ENCODE results near the gene USP36.

USP36 gene

GRCh38 chr17:78812855-78813254, 27.8 kb downstream of the USP36 start:
- no peak for DNase-seq (ENCODE audit: low read depth)

- DNase-seq (ENCODE audit: low read depth): no peak
Observed at GRCh38 chr17:78808163-78808562, 32.5 kb downstream of the USP36 start.

- no peak for DNase-seq (ENCODE audit: low read depth)
Observed at GRCh38 chr17:78806451-78806850, 34.2 kb downstream of the USP36 start.

DNA sequence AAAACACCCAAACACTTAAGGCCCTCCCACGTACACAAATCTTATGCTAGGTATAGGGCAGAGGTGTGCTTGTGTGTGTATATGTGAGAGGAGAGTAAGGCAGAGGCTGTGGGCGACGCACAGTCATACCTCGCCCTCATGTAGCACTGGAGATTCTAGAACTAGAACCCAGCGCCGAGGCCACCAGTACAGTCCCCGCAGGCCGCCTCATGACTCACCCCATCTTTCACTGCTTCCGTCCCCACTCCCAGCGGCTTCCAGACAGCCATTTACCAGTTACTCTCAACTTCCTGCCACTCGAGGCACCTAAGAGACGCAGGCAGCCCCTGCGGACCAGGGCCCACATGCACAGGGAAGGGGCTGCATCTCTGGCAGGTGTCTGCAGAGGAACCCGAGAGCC, 35.3 kb downstream of the USP36 start:
- DNase-seq (ENCODE audit: low read depth): peak; percentile 50

- DNase-seq (ENCODE audit: low read depth): no peak
Observed at GRCh38 chr17:78804777-78805176, 35.8 kb downstream of the USP36 start.

- no peak for DNase-seq (ENCODE audit: low read depth)
Observed at GRCh38 chr17:78803186-78803845, 37.3 kb downstream of the USP36 start.

- no peak for DNase-seq (ENCODE audit: low read depth)
Observed at GRCh38 chr17:78802459-78802858, 38.2 kb downstream of the USP36 start.

DNA sequence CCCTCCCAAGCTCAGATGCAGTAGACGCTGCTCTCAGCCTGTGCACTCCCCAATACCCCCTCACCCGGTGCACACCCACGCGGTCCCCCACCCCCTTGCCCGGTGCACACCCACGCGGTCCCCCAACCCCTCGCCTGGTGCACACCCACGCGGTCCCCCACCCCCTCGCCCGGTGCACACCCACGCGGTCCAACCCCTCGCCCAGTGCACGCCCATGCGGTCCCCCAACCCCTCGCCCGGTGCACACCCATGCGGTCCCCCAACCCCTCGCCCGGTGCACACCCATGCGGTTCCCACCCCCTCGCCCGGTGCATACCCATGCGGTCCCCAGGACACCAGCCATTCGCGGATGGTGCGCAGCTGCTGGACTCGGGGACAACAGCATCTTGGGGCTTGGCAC, 38.6 kb downstream of the USP36 start:
- DNase-seq (ENCODE audit: low read depth): no peak

- no peak for DNase-seq (ENCODE audit: low read depth)
Observed at GRCh38 chr17:78800132-78800931, 40.3 kb downstream of the USP36 start.

DNA sequence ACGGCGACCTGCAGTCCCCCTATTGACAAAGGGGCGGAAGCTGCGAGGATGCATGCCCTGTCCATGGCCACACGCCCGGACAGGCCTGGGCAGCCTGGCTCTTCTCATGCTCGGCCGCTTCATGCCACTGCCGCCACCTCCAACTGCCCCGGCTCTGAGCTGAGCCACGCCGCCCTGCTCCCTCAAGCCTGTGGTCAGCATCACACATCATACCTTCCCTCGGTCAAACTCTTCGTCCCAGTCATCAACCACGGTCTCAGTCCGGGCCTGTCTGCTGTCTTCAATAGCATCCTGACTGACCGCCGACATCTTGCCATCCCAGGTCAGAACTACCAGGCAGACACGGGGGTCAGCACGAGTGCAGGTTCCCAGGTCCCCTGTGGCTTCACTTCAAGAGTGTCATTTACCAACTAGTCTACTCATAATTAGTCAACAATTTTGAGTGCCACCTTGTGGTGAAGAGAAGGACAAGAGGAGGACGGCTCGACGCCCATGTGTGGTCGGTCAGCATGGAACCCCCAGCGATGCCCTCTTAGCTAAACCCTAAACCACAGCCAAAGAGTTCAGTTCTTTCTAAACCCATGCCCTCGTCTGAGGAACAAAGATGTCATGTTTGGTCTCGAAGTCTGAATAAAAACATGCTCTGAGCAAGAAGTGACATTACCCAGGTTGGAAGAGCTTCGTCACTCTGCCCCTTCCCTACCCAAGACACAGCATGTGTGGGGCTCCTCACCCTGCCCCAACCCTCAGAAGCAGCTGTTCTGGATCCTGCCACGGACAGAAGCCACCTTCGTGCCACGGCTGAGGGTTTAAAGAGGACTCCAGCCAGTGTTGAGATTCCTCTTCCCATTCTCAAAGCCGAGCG, 41.7 kb downstream of the USP36 start:
- DNase-seq (ENCODE audit: low read depth): no peak

GRCh38 chr17:78797691-78798585, 42.7 kb downstream of the USP36 start:
- no peak for DNase-seq (ENCODE audit: low read depth)

- DNase-seq (ENCODE audit: low read depth): no peak
Observed at GRCh38 chr17:78797213-78797612, 43.4 kb downstream of the USP36 start.

GRCh38 chr17:78796517-78796900, 44.1 kb downstream of the USP36 start:
- DNase-seq (ENCODE audit: low read depth): no peak

DNA sequence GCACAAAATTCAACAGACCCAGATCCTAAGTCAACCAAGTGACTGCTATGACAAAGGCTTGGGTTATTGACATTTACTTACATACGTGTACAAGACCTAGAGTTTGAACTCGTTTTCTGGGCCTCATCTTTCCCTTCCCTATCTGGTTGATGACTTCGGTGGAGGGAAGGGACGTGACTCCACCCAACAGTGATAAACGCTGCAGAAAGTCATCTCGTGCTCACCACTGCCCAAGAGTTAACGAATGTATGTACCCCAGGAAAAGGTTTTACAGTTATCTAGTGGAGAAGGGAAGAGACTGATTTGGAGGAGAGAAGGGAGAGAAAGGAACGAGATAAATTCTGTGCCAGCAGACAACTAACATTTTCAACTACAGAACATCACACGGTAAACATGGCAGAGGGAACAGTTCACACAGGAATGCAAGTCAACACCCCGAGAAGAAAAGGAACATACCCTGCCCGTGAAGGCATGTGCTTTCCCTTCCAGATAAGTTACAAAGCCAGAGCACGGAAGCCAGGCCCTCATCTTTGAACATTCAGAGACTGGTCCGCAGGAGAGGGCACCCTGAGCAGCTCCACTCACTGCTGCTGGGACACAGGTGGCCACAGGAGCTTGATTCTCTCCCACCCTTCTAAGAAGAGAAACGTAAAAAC, 44.6 kb downstream of the USP36 start:
- no peak for DNase-seq (ENCODE audit: low read depth)

- DNase-seq (ENCODE audit: low read depth): no peak
Observed at GRCh38 chr17:78794864-78795640, 45.6 kb downstream of the USP36 start.

GRCh38 chr17:78794399-78794798, 46.2 kb downstream of the USP36 start:
- DNase-seq (ENCODE audit: low read depth): no peak

DNA sequence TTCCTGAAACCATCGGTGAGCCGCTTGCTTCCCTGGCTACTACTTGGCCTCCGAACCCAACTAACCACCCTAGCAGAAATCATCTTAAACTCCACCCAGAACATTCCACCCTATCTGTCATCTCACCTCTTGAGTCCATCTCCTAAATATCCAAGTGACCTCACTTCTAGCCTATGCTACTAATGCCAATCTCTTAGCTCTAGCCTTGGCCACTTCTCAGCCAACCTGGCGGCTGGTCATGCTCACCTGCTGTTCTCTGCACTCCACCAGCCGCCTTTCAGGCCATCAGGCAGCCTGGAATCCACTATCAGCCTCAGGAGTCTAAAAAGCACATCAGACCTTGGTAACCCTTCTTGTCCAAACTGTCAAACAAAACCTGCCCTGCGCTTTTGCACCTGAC, 46.6 kb downstream of the USP36 start:
- DNase-seq (ENCODE audit: low read depth): no peak

DNA sequence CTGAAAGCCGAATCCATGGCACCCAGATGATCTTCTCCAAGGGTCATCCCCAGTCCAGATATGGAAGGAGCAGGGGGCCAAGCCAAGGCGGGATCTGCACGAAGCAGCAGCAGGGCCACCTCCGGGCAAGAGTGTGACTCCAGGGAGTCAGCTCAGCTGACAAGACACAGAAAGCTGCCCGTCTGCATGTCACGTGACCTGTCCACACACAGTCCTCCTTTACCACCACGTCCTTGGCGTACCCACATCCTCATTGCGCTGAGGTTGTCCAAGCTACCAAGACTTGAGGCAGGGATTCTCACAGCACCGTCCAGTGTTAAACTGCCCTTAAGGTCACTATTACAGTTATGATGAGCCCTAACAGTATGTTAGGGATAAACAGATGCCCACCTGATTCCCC, 47.2 kb downstream of the USP36 start:
- DNase-seq (ENCODE audit: low read depth): no peak

GRCh38 chr17:78791840-78792709, 48.5 kb downstream of the USP36 start:
- DNase-seq (ENCODE audit: low read depth): no peak
